Measurements from ENCODE around the gene PCDHA1.

PCDHA1 gene

GRCh38 chr5:140926443-140927227, 140.7 kb downstream of the PCDHA1 start:
- peak; percentile 65 for DNase-seq

GRCh38 chr5:140927228-140927573, 141.3 kb downstream of the PCDHA1 start:
- DNase-seq, result no peak

- DNase-seq, result no peak
These were observed 149.1 kb downstream of the PCDHA1 start for GRCh38 chr5:140934964-140935606.

GRCh38 chr5:140946578-140946977, 160.6 kb downstream of the PCDHA1 start:
- DNase-seq, result no peak

GRCh38 chr5:140951636-140952035, 165.7 kb downstream of the PCDHA1 start:
- DNase-seq, result no peak

GRCh38 chr5:140953234-140953633, 167.3 kb downstream of the PCDHA1 start:
- no peak for DNase-seq

- no peak for DNase-seq
These were observed 176.2 kb downstream of the PCDHA1 start for GRCh38 chr5:140962190-140962589.

- DNase-seq, result no peak
These were observed 178.4 kb downstream of the PCDHA1 start for GRCh38 chr5:140964356-140964755.

GRCh38 chr5:140965905-140966292, 180.0 kb downstream of the PCDHA1 start:
- DNase-seq, result no peak

- DNase-seq, result peak; percentile 63
These were observed 180.6 kb downstream of the PCDHA1 start, which contains the start of gene PCDHAC2 for GRCh38 chr5:140966293-140967225. TSS of gene PCDHAC2 (plus strand) at chr5:140966476. CDS start at chr5:140966767, 291 bp downstream.

GRCh38 chr5:140967226-140967893, 181.4 kb downstream of the PCDHA1 start:
- DNase-seq, result no peak

- DNase-seq, result no peak
These were observed 183.9 kb downstream of the PCDHA1 start for GRCh38 chr5:140969880-140970279.

GRCh38 chr5:140973550-140973949, 187.6 kb downstream of the PCDHA1 start:
- no peak for DNase-seq

GRCh38 chr5:140977003-140977402, 191.1 kb downstream of the PCDHA1 start:
- DNase-seq, result no peak

GRCh38 chr5:140978260-140978659, 192.3 kb downstream of the PCDHA1 start:
- no peak for DNase-seq

GRCh38 chr5:140978983-140979382, 193.0 kb downstream of the PCDHA1 start:
- no peak for DNase-seq

GRCh38 chr5:140982083-140982716, 196.3 kb downstream of the PCDHA1 start:
- DNase-seq, result no peak

- DNase-seq, result no peak
These were observed 200.2 kb downstream of the PCDHA1 start for GRCh38 chr5:140986117-140986521.

GRCh38 chr5:140988100-140988499, 202.2 kb downstream of the PCDHA1 start:
- no peak for DNase-seq

GRCh38 chr5:140988608-140989007, 202.7 kb downstream of the PCDHA1 start:
- DNase-seq, result no peak

- DNase-seq, result no peak
These were observed 203.5 kb downstream of the PCDHA1 start for GRCh38 chr5:140989254-140990020.
